ENCODE measurements around the gene HPGDS. TPM values are rescaled to one million over a fixed set of nuclear protein-coding genes. Genes with fewer than 3 reads are reported as not detected.

Gene HPGDS
- total and polyA plus RNA-seq, 2 donors from 2014 or later, result 1.9 to 7.4 TPM

DNA sequence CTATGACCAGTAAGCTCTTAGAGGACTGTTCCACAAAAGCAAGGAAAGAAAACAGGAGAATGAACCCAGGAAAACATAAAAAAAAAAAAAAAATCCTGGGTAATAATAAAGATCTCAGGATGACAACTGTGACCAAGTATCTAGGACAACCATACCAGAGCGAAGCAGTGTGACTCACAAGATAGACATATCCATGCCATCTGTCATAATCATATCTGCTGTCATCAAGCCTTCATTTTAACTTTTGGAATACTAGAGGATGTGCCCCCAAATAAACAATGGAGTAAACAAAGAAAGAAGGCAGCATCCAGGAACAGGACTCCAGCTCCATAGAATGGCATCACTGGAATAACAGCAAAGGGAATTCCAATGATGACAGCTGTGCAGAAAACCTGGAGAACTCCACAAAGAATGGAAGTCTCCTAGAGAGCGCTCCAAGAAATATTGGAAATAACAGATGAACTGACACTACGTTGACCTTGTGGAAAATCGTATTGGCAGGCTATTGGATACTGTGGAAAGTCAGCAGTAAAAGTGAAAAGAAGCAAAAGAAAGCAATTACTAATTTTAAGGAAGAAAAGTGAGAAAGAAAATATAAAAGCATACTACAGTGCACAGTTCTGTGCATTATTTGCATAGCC is 35.3 kb downstream of the HPGDS start:
- DNase-seq (no peak), FAIRE-seq (no peak)
- H3K27me3 ChIP-seq (ENCODE audit: control insufficient read depth, insufficient read depth, low read length), result no peaks in the 10 kb centered on the region
- peaks cover 0 to 3% (median 0%) of the 10 kb centered on the region in 3 donors for H3K4me1 ChIP-seq (ENCODE audit: control insufficient read depth in 2 of 3, insufficient read depth in 2 of 3, low read depth in 1 of 3, low read length in 3 of 3)
- H3K36me3 ChIP-seq (ENCODE audit: control insufficient read depth in 2 of 3, insufficient read depth in 3 of 3, low read length in 3 of 3), result no peaks in the 10 kb centered on the region
- intact Hi-C loops (cut with DNase I), result no loop called here
- H3K9ac ChIP-seq (ENCODE audit: low read length in 3 of 3), result no peak overlapping the region
- H3K27ac ChIP-seq (ENCODE audit: low read depth in 2 of 2, low read length in 2 of 2), result no peak overlapping the region
- TF ChIP-seq, protein P1, sequence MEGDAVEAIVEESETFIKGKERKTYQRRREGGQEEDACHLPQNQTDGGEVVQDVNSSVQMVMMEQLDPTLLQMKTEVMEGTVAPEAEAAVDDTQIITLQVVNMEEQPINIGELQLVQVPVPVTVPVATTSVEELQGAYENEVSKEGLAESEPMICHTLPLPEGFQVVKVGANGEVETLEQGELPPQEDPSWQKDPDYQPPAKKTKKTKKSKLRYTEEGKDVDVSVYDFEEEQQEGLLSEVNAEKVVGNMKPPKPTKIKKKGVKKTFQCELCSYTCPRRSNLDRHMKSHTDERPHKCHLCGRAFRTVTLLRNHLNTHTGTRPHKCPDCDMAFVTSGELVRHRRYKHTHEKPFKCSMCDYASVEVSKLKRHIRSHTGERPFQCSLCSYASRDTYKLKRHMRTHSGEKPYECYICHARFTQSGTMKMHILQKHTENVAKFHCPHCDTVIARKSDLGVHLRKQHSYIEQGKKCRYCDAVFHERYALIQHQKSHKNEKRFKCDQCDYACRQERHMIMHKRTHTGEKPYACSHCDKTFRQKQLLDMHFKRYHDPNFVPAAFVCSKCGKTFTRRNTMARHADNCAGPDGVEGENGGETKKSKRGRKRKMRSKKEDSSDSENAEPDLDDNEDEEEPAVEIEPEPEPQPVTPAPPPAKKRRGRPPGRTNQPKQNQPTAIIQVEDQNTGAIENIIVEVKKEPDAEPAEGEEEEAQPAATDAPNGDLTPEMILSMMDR (IDR thresholded peaks at IDR 0.05; ENCODE audit: borderline replicate concordance, extremely low read depth, insufficient read depth), result no peak
- no peak overlapping the region for H3K4me3 ChIP-seq (ENCODE audit: low read length in 3 of 3)
- H3K9me3 ChIP-seq (ENCODE audit: control insufficient read depth in 2 of 3, insufficient read depth in 1 of 3, low read length in 3 of 3), result no peaks in the 10 kb centered on the region

- Histone ChIP-seq H3K4me3 (ENCODE audit: low read length in 3 of 3) (no peak overlapping the region), H3K27me3 (ENCODE audit: control insufficient read depth, insufficient read depth, low read length) (no peaks in the 10 kb centered on the region), H3K9me3 (ENCODE audit: control insufficient read depth in 2 of 3, insufficient read depth in 1 of 3, low read length in 3 of 3) (no peaks in the 10 kb centered on the region), H3K36me3 (ENCODE audit: control insufficient read depth in 2 of 3, insufficient read depth in 3 of 3, low read length in 3 of 3) (no peaks in the 10 kb centered on the region), H3K27ac (ENCODE audit: low read depth in 2 of 2, low read length in 2 of 2) (no peak overlapping the region), H3K9ac (ENCODE audit: low read length in 3 of 3) (no peak overlapping the region), H3K4me1 (ENCODE audit: control insufficient read depth in 2 of 3, insufficient read depth in 2 of 3, low read depth in 1 of 3, low read length in 3 of 3) (peaks cover 0 to 3% (median 0%) of the 10 kb centered on the region in 3 donors)
- intact Hi-C loops (cut with DNase I), result no loop called here
- TF ChIP-seq, protein P1 (IDR thresholded peaks at IDR 0.05; ENCODE audit: borderline replicate concordance, extremely low read depth, insufficient read depth), result no peak
- FAIRE-seq, result no peak
- no peak for DNase-seq
Observed at GRCh38 chr4:94306713-94307112, 35.9 kb downstream of the HPGDS start.

- Histone ChIP-seq H3K9me3 (ENCODE audit: control insufficient read depth in 2 of 3, insufficient read depth in 1 of 3, low read length in 3 of 3) (no peaks in the 10 kb centered on the region), H3K4me3 (ENCODE audit: low read length in 3 of 3) (no peak overlapping the region), H3K4me1 (ENCODE audit: control insufficient read depth in 2 of 3, insufficient read depth in 2 of 3, low read depth in 1 of 3, low read length in 3 of 3) (peaks cover 0 to 3% (median 0%) of the 10 kb centered on the region in 3 donors), H3K27ac (ENCODE audit: low read depth in 2 of 2, low read length in 2 of 2) (no peak overlapping the region), H3K9ac (ENCODE audit: low read length in 3 of 3) (no peak overlapping the region), H3K27me3 (ENCODE audit: control insufficient read depth, insufficient read depth, low read length) (no peaks in the 10 kb centered on the region), H3K36me3 (ENCODE audit: control insufficient read depth in 2 of 3, insufficient read depth in 3 of 3, low read length in 3 of 3) (no peaks in the 10 kb centered on the region)
- FAIRE-seq (no peak), DNase-seq (no peak)
- intact Hi-C loops (cut with DNase I), result no loop called here
- TF ChIP-seq, protein P1 (IDR thresholded peaks at IDR 0.05; ENCODE audit: borderline replicate concordance, extremely low read depth, insufficient read depth), result no peak
Observed at GRCh38 chr4:94305466-94306225, 37.0 kb downstream of the HPGDS start.
